ENCODE results near the gene SCAPER. TPM values are rescaled to one million over a fixed set of nuclear protein-coding genes. Genes with fewer than 3 reads are reported as not detected.

Gene SCAPER
- polyA plus RNA-seq, 3 donors from 2014 or later = 6.8 to 23.6 (median 6.8) TPM

GRCh38 chr15:76815421-76815820, 89.7 kb downstream of the SCAPER start:
- H3K9me3 Mint-ChIP-seq = peaks cover 0 to 5% (median 0%) of the 10 kb centered on the region in 6 donors
- H3K27me3 Mint-ChIP-seq (ENCODE audit: low read depth in 3 of 3) = peaks cover 0 to 2% (median 0%) of the 10 kb centered on the region in 3 donors
- no peak for DNase-seq
- no peak overlapping the region for H3K4me3 Mint-ChIP-seq
- H3K27ac Mint-ChIP-seq = no peak overlapping the region
- peaks cover 0 to 17% (median 13%) of the 10 kb centered on the region in 3 donors for H3K36me3 Mint-ChIP-seq
- peaks cover 13 to 40% of the 10 kb centered on the region in 2 donors for H3K4me1 Mint-ChIP-seq

- Mint-ChIP-seq H3K4me1 (peaks cover 3 to 28% of the 10 kb centered on the region in 2 donors), H3K27me3 (ENCODE audit: low read depth in 3 of 3) (no peaks in the 10 kb centered on the region), H3K36me3 (peaks cover 0 to 9% (median 3%) of the 10 kb centered on the region in 3 donors), H3K4me3 (no peak overlapping the region), H3K27ac (no peak overlapping the region), H3K9me3 (peaks cover 0 to 4% (median 0%) of the 10 kb centered on the region in 6 donors)
- DNase-seq = no peak
Observed at GRCh38 chr15:76812381-76812780, 92.8 kb downstream of the SCAPER start.

GRCh38 chr15:76809412-76810103, 95.6 kb downstream of the SCAPER start:
- DNase-seq = no peak
- Mint-ChIP-seq H3K27me3 (ENCODE audit: low read depth in 3 of 3) (no peaks in the 10 kb centered on the region), H3K4me1 (peaks cover under 1 to 19% of the 10 kb centered on the region in 2 donors), H3K4me3 (no peak overlapping the region), H3K9me3 (peaks cover 0 to 4% (median 0%) of the 10 kb centered on the region in 6 donors), H3K27ac (no peak overlapping the region), H3K36me3 (peaks cover 0 to 9% (median 3%) of the 10 kb centered on the region in 3 donors)

GRCh38 chr15:76803049-76803571, 102.0 kb downstream of the SCAPER start:
- Mint-ChIP-seq H3K27me3 (ENCODE audit: low read depth in 3 of 3) (no peaks in the 10 kb centered on the region), H3K27ac (no peak overlapping the region), H3K9me3 (no peaks in the 10 kb centered on the region), H3K36me3 (peaks cover 14 to 35% (median 16%) of the 10 kb centered on the region in 3 donors), H3K4me3 (no peak overlapping the region), H3K4me1 (no peaks in the 10 kb centered on the region)
- no peak for DNase-seq

- no peak for DNase-seq
- Mint-ChIP-seq H3K4me1 (no peaks in the 10 kb centered on the region), H3K4me3 (no peak overlapping the region), H3K27ac (no peak overlapping the region), H3K27me3 (ENCODE audit: low read depth in 3 of 3) (no peaks in the 10 kb centered on the region), H3K9me3 (no peaks in the 10 kb centered on the region), H3K36me3 (peaks cover 14 to 39% (median 16%) of the 10 kb centered on the region in 3 donors)
Observed at GRCh38 chr15:76802411-76802810, 102.7 kb downstream of the SCAPER start.

GRCh38 chr15:76799760-76800159, 105.4 kb downstream of the SCAPER start:
- H3K36me3 Mint-ChIP-seq = peaks cover 14 to 39% (median 16%) of the 10 kb centered on the region in 3 donors
- no peak for DNase-seq
- H3K4me3 Mint-ChIP-seq = no peak overlapping the region
- no peaks in the 10 kb centered on the region for H3K9me3 Mint-ChIP-seq
- H3K4me1 Mint-ChIP-seq = no peaks in the 10 kb centered on the region
- H3K27ac Mint-ChIP-seq = no peak overlapping the region
- H3K27me3 Mint-ChIP-seq (ENCODE audit: low read depth in 3 of 3) = no peaks in the 10 kb centered on the region

- Mint-ChIP-seq H3K4me1 (no peaks in the 10 kb centered on the region), H3K9me3 (peaks cover 0 to 5% (median 0%) of the 10 kb centered on the region in 6 donors), H3K36me3 (peaks cover 31 to 58% (median 43%) of the 10 kb centered on the region in 3 donors), H3K27ac (no peak overlapping the region), H3K27me3 (ENCODE audit: low read depth in 3 of 3) (no peaks in the 10 kb centered on the region), H3K4me3 (no peak overlapping the region)
- DNase-seq = no peak
Observed at GRCh38 chr15:76795217-76795616, 109.9 kb downstream of the SCAPER start.

- no peaks in the 10 kb centered on the region for H3K4me1 Mint-ChIP-seq
- no peak overlapping the region for H3K27ac Mint-ChIP-seq
- H3K4me3 Mint-ChIP-seq = no peak overlapping the region
- H3K9me3 Mint-ChIP-seq = peaks cover 0 to 5% (median 0%) of the 10 kb centered on the region in 6 donors
- H3K27me3 Mint-ChIP-seq (ENCODE audit: low read depth in 3 of 3) = no peaks in the 10 kb centered on the region
- H3K36me3 Mint-ChIP-seq = peaks cover 27 to 43% (median 41%) of the 10 kb centered on the region in 3 donors
- DNase-seq = no peak
Observed at GRCh38 chr15:76793162-76793561, 112.0 kb downstream of the SCAPER start.

GRCh38 chr15:76791511-76791910, 113.6 kb downstream of the SCAPER start:
- Mint-ChIP-seq H3K4me3 (no peak overlapping the region), H3K36me3 (peaks cover 27 to 41% (median 39%) of the 10 kb centered on the region in 3 donors), H3K4me1 (no peaks in the 10 kb centered on the region), H3K27ac (no peak overlapping the region), H3K9me3 (peaks cover 0 to 5% (median 0%) of the 10 kb centered on the region in 6 donors), H3K27me3 (ENCODE audit: low read depth in 3 of 3) (no peaks in the 10 kb centered on the region)
- no peak for DNase-seq

GRCh38 chr15:76787273-76787672, 117.9 kb downstream of the SCAPER start:
- no peak for DNase-seq
- peak overlapping the region in 1 of 6 donors; percentile 4 for H3K27ac Mint-ChIP-seq
- H3K4me1 Mint-ChIP-seq = peaks cover 0 to 5% of the 10 kb centered on the region in 2 donors
- no peak overlapping the region for H3K4me3 Mint-ChIP-seq
- peaks cover 36 to 53% (median 51%) of the 10 kb centered on the region in 3 donors for H3K36me3 Mint-ChIP-seq
- peaks cover 0 to 5% (median 0%) of the 10 kb centered on the region in 6 donors for H3K9me3 Mint-ChIP-seq
- no peaks in the 10 kb centered on the region for H3K27me3 Mint-ChIP-seq (ENCODE audit: low read depth in 3 of 3)

- DNase-seq = no peak
- Mint-ChIP-seq H3K27me3 (ENCODE audit: low read depth in 3 of 3) (peaks cover 0 to 3% (median 0%) of the 10 kb centered on the region in 3 donors), H3K4me3 (no peak overlapping the region), H3K4me1 (no peaks in the 10 kb centered on the region), H3K36me3 (peaks cover 22 to 43% (median 36%) of the 10 kb centered on the region in 3 donors), H3K9me3 (peaks cover 0 to 7% (median 5%) of the 10 kb centered on the region in 6 donors), H3K27ac (no peak overlapping the region)
Observed at GRCh38 chr15:76776969-76777368, 128.2 kb downstream of the SCAPER start.

- Mint-ChIP-seq H3K36me3 (peaks cover 22 to 39% (median 37%) of the 10 kb centered on the region in 3 donors), H3K27me3 (ENCODE audit: low read depth in 3 of 3) (peaks cover 0 to 3% (median 0%) of the 10 kb centered on the region in 3 donors), H3K4me1 (no peaks in the 10 kb centered on the region), H3K27ac (no peak overlapping the region), H3K4me3 (no peak overlapping the region), H3K9me3 (peaks cover 0 to 7% (median 5%) of the 10 kb centered on the region in 6 donors)
- DNase-seq = no peak
Observed at GRCh38 chr15:76776480-76776879, 128.7 kb downstream of the SCAPER start.

GRCh38 chr15:76773234-76773633, 131.9 kb downstream of the SCAPER start:
- Mint-ChIP-seq H3K27me3 (ENCODE audit: low read depth in 3 of 3) (peaks cover 0 to 4% (median 0%) of the 10 kb centered on the region in 3 donors), H3K36me3 (peaks cover 26 to 51% (median 36%) of the 10 kb centered on the region in 3 donors), H3K4me1 (no peaks in the 10 kb centered on the region), H3K4me3 (no peak overlapping the region), H3K27ac (no peak overlapping the region), H3K9me3 (peaks cover 0 to 7% (median 5%) of the 10 kb centered on the region in 6 donors)
- no peak for DNase-seq

GRCh38 chr15:76772776-76773175, 132.4 kb downstream of the SCAPER start:
- H3K27ac Mint-ChIP-seq = no peak overlapping the region
- H3K9me3 Mint-ChIP-seq = peaks cover 0 to 7% (median 5%) of the 10 kb centered on the region in 6 donors
- DNase-seq = no peak
- peaks cover 28 to 53% (median 38%) of the 10 kb centered on the region in 3 donors for H3K36me3 Mint-ChIP-seq
- H3K4me1 Mint-ChIP-seq = no peaks in the 10 kb centered on the region
- H3K4me3 Mint-ChIP-seq = no peak overlapping the region
- H3K27me3 Mint-ChIP-seq (ENCODE audit: low read depth in 3 of 3) = peaks cover 0 to 5% (median 0%) of the 10 kb centered on the region in 3 donors

All from immature natural killer cell (primary cell).